K562 (cell line): ENCODE data around the gene NIPBL. TPM values are rescaled to one million over a fixed set of nuclear protein-coding genes. Genes with fewer than 3 reads are reported as not detected.

Source experiments
- ATAC-seq: fragments of 200-7000 bp; cut with Tn5 transposase; 3 replicates; pipeline ENCODE4 v1.9.1; 2020; ENCODE audit warnings: moderate library complexity
- BruUV-seq: library from RNA; stranded (reverse); fragments of 400-500 nt; replicated peaks from 2 replicates; lab custom pipeline; 2021; lab: Mats Ljungman, UMichigan
- CTCF ChIA-PET: fragments of 300-600 bp; formaldehyde crosslinking; extraction: SDS; loops from one replicate; lab custom pipeline; 2021; ENCODE audit warnings: low intra/inter-chr PET ratio; lab: Yijun Ruan, JAX
- POLR2A ChIA-PET: fragments of 300-600, 350-650 bp; sonication (Branson Sonifier 250); formaldehyde crosslinking; extraction: SDS; loops from one replicate; lab custom pipeline; 2021; ENCODE audit warnings: antibody characterized with exemption, inconsistent platforms; lab: Yijun Ruan, JAX
- DNase-seq, 4 experiments: peaks; one replicate each; pipeline versions ENCODE4 v3.0.0 to v3.0.0-alpha.2; 2011 to 2018; ENCODE audit warnings: low spot score in 3 of 4, mixed read lengths in 3 of 4; ENCODE audit errors: extremely low read depth in 1 of 4
- FAIRE-seq: peaks from 2 replicates; lab custom pipeline; 2011; peaks lifted over from hg19 to GRCh38; lab: Jason Lieb, UNC
- H2AFZ ChIP-seq: 2 replicates; pipeline ENCODE4 v1.6.0; 2011; ENCODE audit warnings: low read depth, low read length, control low read depth, inconsistent platforms
- H3K27ac ChIP-seq: fragments of 200-600 bp; 3 replicates; pipeline ENCODE4 v1.8.0; 2011; ENCODE audit warnings: low read depth, mild to moderate bottlenecking, control low read depth, inconsistent platforms, low read length, moderate library complexity, mixed read lengths; ENCODE audit errors: extremely low read depth
- H3K27me3 ChIP-seq, 2 experiments: fragments of 300-600 bp in 1 of 2; 2 replicates in 1 of 2; 3 replicates in 1 of 2; pipeline versions ENCODE4 v1.6.0 to v1.8.0; 2011; ENCODE audit warnings: inconsistent platforms in 2 of 2, low read length in 2 of 2, mild to moderate bottlenecking in 1 of 2, mixed read lengths in 1 of 2, moderate library complexity in 1 of 2; ENCODE audit not compliant: control insufficient read depth in 2 of 2, insufficient read depth in 2 of 2
- H3K36me3 ChIP-seq: fragments of 300-600 bp; 3 replicates; pipeline ENCODE4 v1.8.0; 2011; ENCODE audit warnings: mild to moderate bottlenecking, low read length, inconsistent platforms; ENCODE audit not compliant: control insufficient read depth, insufficient read depth
- H3K4me1 ChIP-seq, 2 experiments: fragments of 200-600 bp in 1 of 2; replicated peaks in 1 of 2; 2 replicates in 1 of 2; 3 replicates in 1 of 2; pipeline versions ENCODE4 v1.5.1 to v1.8.0; 2011; ENCODE audit warnings: inconsistent platforms in 2 of 2, low read length in 2 of 2, mild to moderate bottlenecking in 1 of 2, mixed read lengths in 1 of 2, moderate library complexity in 1 of 2; ENCODE audit not compliant: control insufficient read depth in 2 of 2, insufficient read depth in 2 of 2
- H3K4me2 ChIP-seq: 2 replicates; pipeline ENCODE4 v1.6.1; 2011; ENCODE audit warnings: low read length, control low read depth, inconsistent platforms, mixed read lengths; ENCODE audit not compliant: insufficient read depth
- H3K4me3 ChIP-seq: fragments of 200-600 bp; sonication (generic), shearing (Covaris generic); 2 replicates; pipeline ENCODE4 v1.5.1; 2016; ENCODE audit warnings: control low read depth, inconsistent platforms
- H3K79me2 ChIP-seq: fragments of 200-600 bp; 3 replicates; pipeline ENCODE4 v1.8.0; 2011; ENCODE audit warnings: low read length, inconsistent platforms; ENCODE audit not compliant: control insufficient read depth, insufficient read depth
- H3K9ac ChIP-seq, 2 experiments: 2 replicates each; pipeline versions ENCODE4 v1.6.0 to v1.6.1; 2011; ENCODE audit warnings: low read depth in 2 of 2, low read length in 2 of 2, control low read depth in 1 of 2, inconsistent platforms in 1 of 2, mild to moderate bottlenecking in 1 of 2, mixed read lengths in 1 of 2; ENCODE audit not compliant: insufficient read depth in 1 of 2
- H3K9me1 ChIP-seq: one replicate; pipeline ENCODE4 v1.6.0; 2011; ENCODE audit warnings: inconsistent platforms, mild to moderate bottlenecking, low read length, moderate library complexity; ENCODE audit not compliant: control insufficient read depth, insufficient read depth
- H3K9me3 ChIP-seq: replicated peaks from 2 replicates; pipeline ENCODE4 v1.5.1; 2011; ENCODE audit warnings: low read depth, low read length, inconsistent platforms; ENCODE audit not compliant: control insufficient read depth, insufficient read depth
- H4K20me1 ChIP-seq: replicated peaks from 2 replicates; pipeline ENCODE4 v1.6.1; 2011; ENCODE audit warnings: low read length, inconsistent platforms, mixed read lengths; ENCODE audit not compliant: control insufficient read depth, insufficient read depth
- EWSR1 ChIP-seq: fragments of 450-650 bp; IDR thresholded peaks from 2 replicates; pipeline ENCODE4 v1.6.1; 2018; ENCODE audit warnings: borderline replicate concordance, mild to moderate bottlenecking, low read depth, moderate library complexity; ENCODE audit not compliant: partially characterized antibody
- SREBF1 ChIP-seq: fragments of 150-350 bp; IDR thresholded peaks from 2 replicates; pipeline ENCODE4 v1.6.1; 2014; ENCODE audit warnings: antibody characterized with exemption, low read depth, low read length, borderline replicate concordance
- STAT5A ChIP-seq: IDR thresholded peaks from 2 replicates; pipeline ENCODE4 v1.6.1; 2012; ENCODE audit warnings: low read length, inconsistent platforms, borderline replicate concordance
- ZNF699 ChIP-seq: fragments of 250-450 bp; sonication (Bioruptor Pico); IDR thresholded peaks from 2 replicates; pipeline ENCODE4 v1.8.0; 2021; ENCODE audit warnings: mild to moderate bottlenecking, moderate library complexity; ENCODE audit not compliant: insufficient replicate concordance
- ZNF780A ChIP-seq: fragments of 250-450 bp; sonication (Bioruptor Pico); IDR thresholded peaks from 2 replicates; pipeline ENCODE4 v1.5.0; 2021; ENCODE audit warnings: mild to moderate bottlenecking
- in situ Hi-C: fragments of 300-500 bp; cut with MboI; formaldehyde crosslinking; loops from 4 replicates; pipeline ENCODE4 v1.15.0; 2018; ENCODE audit warnings: inconsistent platforms, mixed read lengths
- intact Hi-C: fragments of 100-400 bp; cut with micrococcal nuclease; formaldehyde crosslinking; loops from 2 replicates; pipeline ENCODE4 v1.14.2; 2022
- polyA plus RNA-seq, 8 experiments: library from polyadenylated mRNA; depleted of rRNA in 4 of 8; stranded (reverse) in 5 of 8; unstranded in 3 of 8; fragments of >200 nt; fragmentation: Nextera tagmentation in 2 of 8; fragmentation: Illumina TruSeq in 1 of 8; extraction: Ambion mirVana in 2 of 8; extraction: Trizol in 1 of 8; gene quantifications; 2 replicates each; pipeline versions ENCODE4 v1.2.1 to v1.2.3, GENCODE V29; 2011 to 2014; ENCODE audit warnings: inconsistent platforms in 1 of 8, missing spikeins in 1 of 8
- total RNA-seq, 7 experiments: library from RNA; depleted of rRNA in 6 of 7; stranded (reverse); fragments of >200 nt in 6 of 7; fragmentation: Illumina TruSeq in 2 of 7; extraction: Trizol in 2 of 7; gene quantifications; 2 replicates each; pipeline versions ENCODE4 v1.2.1 to v1.2.3, GENCODE V29; 2011 to 2021; ENCODE audit warnings: low replicate concordance in 1 of 7
- TF ChIP-seq, protein P1 (sequence below): fragments of 450-650 bp; formaldehyde crosslinking; IDR thresholded peaks from 2 replicates; pipeline ENCODE4 v1.4.0; 2022; ENCODE audit warnings: missing genetic modification characterization
- TF ChIP-seq, protein P2 (sequence below), 2 experiments: fragments of 450-650 bp; IDR thresholded peaks; 2 replicates each; pipeline ENCODE4 v1.6.1; 2016

The NIPBL gene
- total and polyA plus RNA-seq, 9 of the 15 experiments (the other 6 are each of a cell fraction or from before 2014, with no cell fraction given): 12.9 to 56.7 (median 38.9) TPM

DNA sequence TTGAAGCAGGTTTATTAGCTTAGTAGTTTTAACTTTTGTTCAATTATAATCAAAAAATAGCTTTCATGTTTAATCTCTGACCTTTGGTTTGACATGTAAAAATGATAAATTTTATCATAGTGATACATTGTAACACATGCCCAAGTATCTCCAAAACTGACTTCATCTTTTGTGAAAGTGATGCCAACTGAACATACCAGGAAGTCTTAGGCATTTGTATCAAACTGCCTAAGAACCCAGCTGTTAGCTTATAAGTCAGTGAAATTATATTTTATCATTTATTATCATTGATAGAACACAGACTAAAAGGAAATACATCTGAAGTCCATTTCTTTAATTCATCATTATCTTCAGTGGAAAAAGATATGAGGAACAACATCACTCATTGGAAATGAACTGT is 39.1 kb downstream of the NIPBL start:
- no peak overlapping the region for H3K4me3 ChIP-seq
- no peak overlapping the region for H3K9ac ChIP-seq
- no TSS peak for BruUV-seq
- DNase-seq (no peak), ATAC-seq (no peak), FAIRE-seq (no peak)
- H4K20me1 ChIP-seq: peaks cover 4% of the 10 kb centered on the region; the same call in 1 of the 2 replicates
- H3K4me2 ChIP-seq: no peak overlapping the region
- H3K79me2 ChIP-seq: peaks cover 79% of the 10 kb centered on the region
- TF ChIP-seq STAT5A (no peak), EWSR1 (no peak), ZNF699 (CRISPR knock-in tag) (no peak), SREBF1 (no peak), ZNF780A (no peak)
- TF ChIP-seq, protein P1, sequence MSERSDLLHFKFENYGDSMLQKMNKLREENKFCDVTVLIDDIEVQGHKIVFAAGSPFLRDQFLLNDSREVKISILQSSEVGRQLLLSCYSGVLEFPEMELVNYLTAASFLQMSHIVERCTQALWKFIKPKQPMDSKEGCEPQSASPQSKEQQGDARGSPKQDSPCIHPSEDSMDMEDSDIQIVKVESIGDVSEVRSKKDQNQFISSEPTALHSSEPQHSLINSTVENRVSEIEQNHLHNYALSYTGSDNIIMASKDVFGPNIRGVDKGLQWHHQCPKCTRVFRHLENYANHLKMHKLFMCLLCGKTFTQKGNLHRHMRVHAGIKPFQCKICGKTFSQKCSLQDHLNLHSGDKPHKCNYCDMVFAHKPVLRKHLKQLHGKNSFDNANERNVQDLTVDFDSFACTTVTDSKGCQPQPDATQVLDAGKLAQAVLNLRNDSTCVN (CRISPR knock-in tag): no peak
- TF ChIP-seq, protein P2, sequence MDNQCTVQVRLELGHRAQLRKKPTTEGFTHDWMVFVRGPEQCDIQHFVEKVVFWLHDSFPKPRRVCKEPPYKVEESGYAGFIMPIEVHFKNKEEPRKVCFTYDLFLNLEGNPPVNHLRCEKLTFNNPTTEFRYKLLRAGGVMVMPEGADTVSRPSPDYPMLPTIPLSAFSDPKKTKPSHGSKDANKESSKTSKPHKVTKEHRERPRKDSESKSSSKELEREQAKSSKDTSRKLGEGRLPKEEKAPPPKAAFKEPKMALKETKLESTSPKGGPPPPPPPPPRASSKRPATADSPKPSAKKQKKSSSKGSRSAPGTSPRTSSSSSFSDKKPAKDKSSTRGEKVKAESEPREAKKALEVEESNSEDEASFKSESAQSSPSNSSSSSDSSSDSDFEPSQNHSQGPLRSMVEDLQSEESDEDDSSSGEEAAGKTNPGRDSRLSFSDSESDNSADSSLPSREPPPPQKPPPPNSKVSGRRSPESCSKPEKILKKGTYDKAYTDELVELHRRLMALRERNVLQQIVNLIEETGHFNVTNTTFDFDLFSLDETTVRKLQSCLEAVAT (IDR thresholded peaks at IDR 0.05): no peak
- no peak overlapping the region for H2AFZ ChIP-seq
- H3K27ac ChIP-seq: no peak overlapping the region
- no peaks in the 10 kb centered on the region for H3K27me3 ChIP-seq
- H3K4me1 ChIP-seq: no peaks in the 10 kb centered on the region
- intact Hi-C loops (no loop called here), in situ Hi-C loops (no loop called here)
- POLR2A ChIA-PET: interaction anchor here (0.9 to 1.1 kb wide), 2 partner anchors 13 to 15 kb away, joined by 3 read pairs; no protein-coding TSS in a partner anchor
- H3K9me3 ChIP-seq: no peaks in the 10 kb centered on the region
- H3K36me3 ChIP-seq: no peaks in the 10 kb centered on the region
- H3K9me1 ChIP-seq: no peaks in the 10 kb centered on the region
- CTCF ChIA-PET: no interaction called here
